H1 (cell line): Measurements from ENCODE around the gene AMBP. TPM values are rescaled to one million over a fixed set of nuclear protein-coding genes. Genes with fewer than 3 reads are reported as not detected.

Source experiments
- CTCF ChIA-PET: fragments of 300-600 bp; sonication (Branson Sonifier 250); formaldehyde crosslinking; loops from one replicate; lab custom pipeline; 2021; ENCODE audit not compliant: partially characterized antibody; lab: Charles Lee
- POLR2A ChIA-PET: fragments of 300-600 bp; sonication (Branson Sonifier 250); formaldehyde crosslinking; loops from one replicate; lab custom pipeline; 2021; ENCODE audit warnings: inconsistent platforms; ENCODE audit not compliant: partially characterized antibody; lab: Charles Lee
- DNase-seq, 2 experiments: peaks; one replicate each; pipeline versions ENCODE4 v3.0.0 to v3.0.0-alpha.2; 2010 to 2022; ENCODE audit warnings: low spot score in 2 of 2, low read depth in 1 of 2, mixed read lengths in 1 of 2
- FAIRE-seq: peaks from 2 replicates; lab custom pipeline; 2011; peaks lifted over from hg19 to GRCh38; lab: Jason Lieb, UNC
- H2AFZ ChIP-seq: 2 replicates; pipeline ENCODE4 v1.8.1; 2012; ENCODE audit warnings: low read length, inconsistent platforms
- H2AK5ac ChIP-seq: 2 replicates; pipeline ENCODE4 v1.6.1; 2013; ENCODE audit warnings: low read depth, low read length
- H2BK120ac ChIP-seq: replicated peaks from 2 replicates; pipeline ENCODE3; 2013; ENCODE audit warnings: low read depth, low read length, inconsistent platforms
- H2BK12ac ChIP-seq: 2 replicates; pipeline ENCODE4 v1.6.1; 2013; ENCODE audit warnings: low read depth, low read length
- H2BK15ac ChIP-seq: 2 replicates; pipeline ENCODE4 v1.6.1; 2013; ENCODE audit warnings: low read length
- H2BK20ac ChIP-seq: 2 replicates; pipeline ENCODE4 v1.6.1; 2013; ENCODE audit warnings: low read length
- H2BK5ac ChIP-seq: 2 replicates; pipeline ENCODE4 v1.6.1; 2013; ENCODE audit warnings: low read depth, low read length
- H3K14ac ChIP-seq: 2 replicates; pipeline ENCODE4 v1.6.1; 2013; ENCODE audit warnings: inconsistent platforms; ENCODE audit not compliant: insufficient read length
- H3K18ac ChIP-seq: 2 replicates; pipeline ENCODE4 v1.6.1; 2013; ENCODE audit warnings: low read length; ENCODE audit errors: extremely low read depth
- H3K23ac ChIP-seq: 2 replicates; pipeline ENCODE4 v1.6.1; 2013; ENCODE audit warnings: inconsistent platforms; ENCODE audit not compliant: insufficient read length
- H3K23me2 ChIP-seq: 2 replicates; pipeline ENCODE4 v1.6.1; 2013; ENCODE audit warnings: low read depth, low read length
- H3K27ac ChIP-seq: 2 replicates; pipeline ENCODE4 v1.6.1; 2011; ENCODE audit warnings: low read depth, low read length, inconsistent platforms
- H3K27me3 ChIP-seq, 4 experiments: replicated peaks in 1 of 4; 1 replicate in 1 of 4; 2 replicates in 3 of 4; pipeline versions ENCODE4 v1.6.1 to v1.8.1; 2011 to 2013; ENCODE audit warnings: low read length in 3 of 4, mild to moderate bottlenecking in 3 of 4, inconsistent platforms in 2 of 4, mixed read lengths in 2 of 4, moderate library complexity in 1 of 4; ENCODE audit not compliant: control insufficient read depth in 3 of 4, insufficient read depth in 3 of 4; ENCODE audit errors: extremely low read depth in 1 of 4
- H3K36me3 ChIP-seq, 4 experiments: 2 replicates each; pipeline versions ENCODE4 v1.6.1 to v1.8.1; 2011 to 2013; ENCODE audit warnings: mild to moderate bottlenecking in 4 of 4, low read length in 3 of 4, moderate library complexity in 2 of 4, control low read depth in 1 of 4, inconsistent platforms in 1 of 4; ENCODE audit not compliant: insufficient read depth in 4 of 4, control insufficient read depth in 2 of 4
- H3K4ac ChIP-seq: replicated peaks from 2 replicates; pipeline ENCODE3; 2013; ENCODE audit warnings: low read length, low read depth, mixed read lengths, inconsistent platforms; ENCODE audit not compliant: insufficient read length
- H3K4me1 ChIP-seq, 4 experiments: replicated peaks in 1 of 4; 1 replicate in 1 of 4; 2 replicates in 3 of 4; pipeline versions ENCODE4 v1.6.1 to v1.8.1; 2011 to 2013; ENCODE audit warnings: low read length in 3 of 4, inconsistent platforms in 2 of 4, mixed read lengths in 1 of 4; ENCODE audit not compliant: insufficient read depth in 4 of 4, control insufficient read depth in 3 of 4
- H3K4me2 ChIP-seq, 2 experiments: 2 replicates each; pipeline versions ENCODE4 v1.6.1 to v1.8.1; 2011 to 2013; ENCODE audit warnings: low read depth in 2 of 2, low read length in 2 of 2, control low read depth in 1 of 2, inconsistent platforms in 1 of 2, mild to moderate bottlenecking in 1 of 2; ENCODE audit not compliant: insufficient read depth in 1 of 2
- H3K4me3 ChIP-seq, 4 experiments: fragments of 200-600, 300-600 bp in 1 of 4; sonication (generic), shearing (Covaris generic), sonication (Bioruptor Twin) in 1 of 4; 2 replicates each; pipeline versions ENCODE4 v1.5.1 to v1.8.1; 2011 to 2016; ENCODE audit warnings: low read length in 4 of 4, low read depth in 3 of 4, control low read depth in 2 of 4, inconsistent platforms in 2 of 4, mild to moderate bottlenecking in 2 of 4, mixed read lengths in 1 of 4, moderate library complexity in 1 of 4; ENCODE audit not compliant: insufficient read depth in 2 of 4; ENCODE audit errors: extremely low read depth in 1 of 4
- H3K56ac ChIP-seq: replicated peaks from 2 replicates; pipeline ENCODE3; 2013; ENCODE audit warnings: low read depth, mild to moderate bottlenecking, mixed read lengths, low read length, inconsistent platforms; ENCODE audit not compliant: insufficient read length
- H3K79me1 ChIP-seq: 2 replicates; pipeline ENCODE4 v1.6.1; 2013; ENCODE audit warnings: low read depth, low read length, control low read depth
- H3K79me2 ChIP-seq, 2 experiments: 2 replicates each; pipeline versions ENCODE4 v1.6.1 to v1.8.1; 2012 to 2013; ENCODE audit warnings: low read length in 2 of 2, mild to moderate bottlenecking in 2 of 2, inconsistent platforms in 1 of 2; ENCODE audit not compliant: insufficient read depth in 2 of 2, control insufficient read depth in 1 of 2
- H3K9ac ChIP-seq, 4 experiments: replicated peaks in 1 of 4; 1 replicate in 1 of 4; 2 replicates in 3 of 4; pipeline versions ENCODE4 v1.6.1 to v1.8.1; 2011 to 2013; ENCODE audit warnings: low read depth in 3 of 4, low read length in 3 of 4, control low read depth in 2 of 4, mild to moderate bottlenecking in 2 of 4, moderate library complexity in 2 of 4, inconsistent platforms in 1 of 4; ENCODE audit errors: extremely low read depth in 1 of 4
- H3K9me3 ChIP-seq, 2 experiments: 2 replicates each; pipeline versions ENCODE4 v1.6.1 to v1.8.1; 2012 to 2013; ENCODE audit warnings: mild to moderate bottlenecking in 2 of 2, moderate library complexity in 2 of 2, control low read depth in 1 of 2, inconsistent platforms in 1 of 2, low read depth in 1 of 2, low read length in 1 of 2, mixed read lengths in 1 of 2; ENCODE audit not compliant: insufficient read depth in 2 of 2
- H4K20me1 ChIP-seq, 2 experiments: replicated peaks in 1 of 2; 2 replicates each; pipeline versions ENCODE3 to v1.8.1; 2011 to 2013; ENCODE audit warnings: inconsistent platforms in 2 of 2, low read length in 2 of 2, mild to moderate bottlenecking in 1 of 2; ENCODE audit not compliant: insufficient read depth in 2 of 2, control insufficient read depth in 1 of 2
- H4K5ac ChIP-seq: 2 replicates; pipeline ENCODE4 v1.6.1; 2013; ENCODE audit warnings: low read length, low read depth, mixed read lengths, inconsistent platforms; ENCODE audit not compliant: insufficient read length
- H4K8ac ChIP-seq: 2 replicates; pipeline ENCODE4 v1.8.0; 2013; ENCODE audit warnings: mild to moderate bottlenecking, moderate library complexity, low read length, inconsistent platforms; ENCODE audit not compliant: insufficient read depth; ENCODE audit errors: extremely low read depth
- H4K91ac ChIP-seq: replicated peaks from 2 replicates; pipeline ENCODE3; 2013; ENCODE audit warnings: low read length, mixed read lengths, inconsistent platforms; ENCODE audit not compliant: insufficient read length
- BACH1 ChIP-seq: IDR thresholded peaks from 2 replicates; pipeline ENCODE4 v1.6.1; 2012; ENCODE audit warnings: low read length, improper control_type of control experiment
- GTF2F1 ChIP-seq: IDR thresholded peaks from 2 replicates; pipeline ENCODE4 v1.6.1; 2012; ENCODE audit warnings: low read depth, low read length, improper control_type of control experiment, borderline replicate concordance
- HDAC2 ChIP-seq, 2 experiments: fragments of 300-600 bp in 1 of 2; sonication (generic) in 1 of 2; IDR thresholded peaks; 2 replicates each; pipeline ENCODE4 v1.6.1; 2011 to 2012; ENCODE audit warnings: low read depth in 2 of 2, low read length in 2 of 2, mild to moderate bottlenecking in 2 of 2, moderate library complexity in 2 of 2, borderline replicate concordance in 1 of 2, inconsistent platforms in 1 of 2
- HDAC6 ChIP-seq: IDR thresholded peaks from one replicate; pipeline ENCODE4 v1.7.1; 2012; ENCODE audit warnings: low read depth, mild to moderate bottlenecking, inconsistent platforms, low read length, moderate library complexity
- POLR2AphosphoS5 ChIP-seq: IDR thresholded peaks from 2 replicates; pipeline ENCODE4 v1.6.1; 2011; ENCODE audit warnings: low read depth, low read length
- POU5F1 ChIP-seq: IDR thresholded peaks from 2 replicates; pipeline ENCODE4 v1.6.1; 2011; ENCODE audit warnings: low read depth, mild to moderate bottlenecking, low read length, moderate library complexity
- SIRT6 ChIP-seq: IDR thresholded peaks from one replicate; pipeline ENCODE4 v1.7.1; 2012; ENCODE audit warnings: low read length, inconsistent platforms
- TAF1 ChIP-seq: IDR thresholded peaks from 2 replicates; pipeline ENCODE4 v1.6.1; 2011; ENCODE audit warnings: mild to moderate bottlenecking, low read depth, low read length
- TCF12 ChIP-seq: IDR thresholded peaks from 2 replicates; pipeline ENCODE4 v1.6.1; 2011; ENCODE audit warnings: low read depth, mild to moderate bottlenecking, low read length
- WGBS, 2 experiments: shearing (Covaris generic) in 1 of 2; methylation state at CpG; one replicate each; pipeline versions ENCODE4 v1.1.6 to v1.1.7; 2013 to 2015; ENCODE audit warnings: low lambda C conversion rate in 2 of 2, mixed read lengths in 2 of 2, inconsistent platforms in 1 of 2, low coverage in 1 of 2, missing lambda C conversion rate in 1 of 2; ENCODE audit not compliant: insufficient replicate concordance in 2 of 2, insufficient coverage in 1 of 2, insufficient read length in 1 of 2; ENCODE audit errors: extremely low coverage in 1 of 2, missing lambda C conversion rate in 1 of 2; 5-methylcytosine and 5-hydroxymethylcytosine counted together
- polyA plus RNA-seq, 7 experiments: library from polyadenylated mRNA; depleted of rRNA in 3 of 7; stranded (reverse) in 5 of 7; unstranded in 2 of 7; fragments of >200 nt in 5 of 7; fragments of 200-250 nt in 2 of 7; gene quantifications; 1 replicate in 5 of 7; 2 replicates in 1 of 7; 4 replicates in 1 of 7; pipeline versions ENCODE4 v1.2.1 to v1.2.3, GENCODE V29; 2011 to 2013; ENCODE audit warnings: missing spikeins in 2 of 7, mixed read lengths in 2 of 7
- total RNA-seq: library from RNA; stranded (reverse); fragmentation: NEBNext Ultra II Directional; extraction: Animal tissue kit (Norgen Biotek cat#: 25700); gene quantifications from 2 replicates; pipeline ENCODE4 v1.2.1, GENCODE V29; 2021
- TF ChIP-seq, protein P1 (sequence below): IDR thresholded peaks from 2 replicates; pipeline ENCODE4 v1.6.1; 2012; ENCODE audit warnings: low read length, inconsistent platforms

The AMBP gene
- total and polyA plus RNA-seq, 2 of the 8 experiments (the other 6 are each of a cell fraction or from before 2014, with no cell fraction given): 3.0 to 4.0 TPM

- WGBS, 2 experiments: 81% methylated on average over 7 of the region's 7 CpGs; no CpG with 5 or more reads in 1 of the 2 experiments
- POLR2A ChIA-PET: interaction anchor here (1.4 kb wide), 1 partner anchor 12 kb away, joined by 7 read pairs; the partner anchor contains the start of gene KIF12
- DNase-seq: peak in 1 of 2 experiments; percentile 35
Observed at GRCh38 chr9:114087721-114088120, 9.6 kb upstream of the AMBP start.

More at GRCh38 chr9:114087721-114088120, 9.6 kb upstream of the AMBP start:
- H4K20me1 ChIP-seq: no peaks in the 10 kb centered on the region
- H4K91ac ChIP-seq: no peak overlapping the region
- no peaks in the 10 kb centered on the region; a peak in 1 of 7 replicates for H3K4me1 ChIP-seq
- TF ChIP-seq POLR2AphosphoS5: no peak
- no peak for TF ChIP-seq POU5F1
- no peak for TF ChIP-seq GTF2F1
- TF ChIP-seq HDAC6: no peak
- TF ChIP-seq TAF1: no peak
- TF ChIP-seq TCF12: no peak
- TF ChIP-seq SIRT6: no peak
- TF ChIP-seq HDAC2 (IDR thresholded peaks at IDR 0.05; ENCODE audit: borderline replicate concordance in 1 of 2, low read depth in 2 of 2, low read length in 2 of 2): no peak
- TF ChIP-seq, protein P1, sequence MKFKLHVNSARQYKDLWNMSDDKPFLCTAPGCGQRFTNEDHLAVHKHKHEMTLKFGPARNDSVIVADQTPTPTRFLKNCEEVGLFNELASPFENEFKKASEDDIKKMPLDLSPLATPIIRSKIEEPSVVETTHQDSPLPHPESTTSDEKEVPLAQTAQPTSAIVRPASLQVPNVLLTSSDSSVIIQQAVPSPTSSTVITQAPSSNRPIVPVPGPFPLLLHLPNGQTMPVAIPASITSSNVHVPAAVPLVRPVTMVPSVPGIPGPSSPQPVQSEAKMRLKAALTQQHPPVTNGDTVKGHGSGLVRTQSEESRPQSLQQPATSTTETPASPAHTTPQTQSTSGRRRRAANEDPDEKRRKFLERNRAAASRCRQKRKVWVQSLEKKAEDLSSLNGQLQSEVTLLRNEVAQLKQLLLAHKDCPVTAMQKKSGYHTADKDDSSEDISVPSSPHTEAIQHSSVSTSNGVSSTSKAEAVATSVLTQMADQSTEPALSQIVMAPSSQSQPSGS: no peak
- TF ChIP-seq BACH1: no peak
- no peak overlapping the region for H4K8ac ChIP-seq
- no peak overlapping the region for H3K14ac ChIP-seq
- H3K27me3 ChIP-seq: no peaks in the 10 kb centered on the region; a peak in 1 of 7 replicates
- H3K18ac ChIP-seq: no peak overlapping the region
- no peak overlapping the region for H2BK12ac ChIP-seq
- no peak overlapping the region for H3K4me3 ChIP-seq
- H3K79me1 ChIP-seq: no peaks in the 10 kb centered on the region
- no peak overlapping the region for H2BK5ac ChIP-seq
- H3K27ac ChIP-seq: no peak overlapping the region
- H3K4ac ChIP-seq: no peak overlapping the region
- FAIRE-seq: no peak
- H2AFZ ChIP-seq: no peak overlapping the region
- no peak overlapping the region for H3K56ac ChIP-seq
- no peaks in the 10 kb centered on the region for H3K23me2 ChIP-seq
- no peaks in the 10 kb centered on the region for H3K36me3 ChIP-seq
- no peak overlapping the region for H3K9ac ChIP-seq
- no peak overlapping the region for H2BK15ac ChIP-seq
- H2BK20ac ChIP-seq: no peak overlapping the region
- H2AK5ac ChIP-seq: 0 out of 2 replicates have a peak overlapping the region, but pooled peaks have one; percentile 24
- no peak overlapping the region for H3K23ac ChIP-seq
- CTCF ChIA-PET: interaction anchor here (0.9 to 3.1 kb wide), 4 partner anchors 9 to 203 kb away, joined by 3 to 16 read pairs (median 8); partner anchors contain the start of gene AMBP
- H3K79me2 ChIP-seq: no peaks in the 10 kb centered on the region
- H4K5ac ChIP-seq: no peak overlapping the region
- H3K4me2 ChIP-seq: no peak overlapping the region
- H2BK120ac ChIP-seq: no peak overlapping the region
- no peaks in the 10 kb centered on the region for H3K9me3 ChIP-seq
